Gastrocnemius medialis (tissue), 4 donors: ENCODE measurements around the gene ANO6.

ENCODE experiments used
- CTCF ChIP-seq, 5 experiments: fragments of 450-650 bp in 3 of 5; fragments of 200-600 bp in 2 of 5; sonication (generic) in 2 of 5; IDR thresholded peaks in 4 of 5; conservative IDR thresholded peaks in 1 of 5; 1 replicate in 4 of 5; 2 replicates in 1 of 5; pipeline ENCODE4 v1.5.1; 2016 to 2019; ENCODE audit warnings: antibody characterized with exemption in 5 of 5, mild to moderate bottlenecking in 3 of 5, moderate library complexity in 3 of 5
- POLR2A ChIP-seq, 2 donors: fragments of 450-650 bp; IDR thresholded peaks; one replicate each; pipeline ENCODE4 v1.6.1; 2017; ENCODE audit warnings: antibody characterized with exemption in 2 of 2, mild to moderate bottlenecking in 2 of 2, moderate library complexity in 2 of 2

- TF ChIP-seq CTCF (IDR thresholded peaks at IDR 0.05 in 4 of 5, conservative IDR thresholded peaks at IDR 0.05 in 1 of 5) = no peak
- TF ChIP-seq POLR2A (IDR thresholded peaks at IDR 0.05) = no peak
These were observed 213.9 kb downstream of the ANO6 start for GRCh38 chr12:45429831-45430230.
